OCI-LY3 (cell line): Measurements from ENCODE around the gene HES6.

ENCODE experiments used
- EZH2phosphoT487 ChIP-seq: fragments of 200-600 bp; shearing (Covaris generic); IDR thresholded peaks from 2 replicates; pipeline ENCODE4 v1.6.1; 2018; ENCODE audit warnings: antibody characterized with exemption, mixed run types, low read depth
- TF ChIP-seq, protein P1 (sequence below): fragments of 200-600, 300-600 bp; sonication (generic); IDR thresholded peaks from 2 replicates; pipeline ENCODE4 v1.5.1; 2014; ENCODE audit warnings: antibody characterized with exemption, low read length, low read depth

- TF ChIP-seq EZH2phosphoT487: no peak
- TF ChIP-seq, protein P1, sequence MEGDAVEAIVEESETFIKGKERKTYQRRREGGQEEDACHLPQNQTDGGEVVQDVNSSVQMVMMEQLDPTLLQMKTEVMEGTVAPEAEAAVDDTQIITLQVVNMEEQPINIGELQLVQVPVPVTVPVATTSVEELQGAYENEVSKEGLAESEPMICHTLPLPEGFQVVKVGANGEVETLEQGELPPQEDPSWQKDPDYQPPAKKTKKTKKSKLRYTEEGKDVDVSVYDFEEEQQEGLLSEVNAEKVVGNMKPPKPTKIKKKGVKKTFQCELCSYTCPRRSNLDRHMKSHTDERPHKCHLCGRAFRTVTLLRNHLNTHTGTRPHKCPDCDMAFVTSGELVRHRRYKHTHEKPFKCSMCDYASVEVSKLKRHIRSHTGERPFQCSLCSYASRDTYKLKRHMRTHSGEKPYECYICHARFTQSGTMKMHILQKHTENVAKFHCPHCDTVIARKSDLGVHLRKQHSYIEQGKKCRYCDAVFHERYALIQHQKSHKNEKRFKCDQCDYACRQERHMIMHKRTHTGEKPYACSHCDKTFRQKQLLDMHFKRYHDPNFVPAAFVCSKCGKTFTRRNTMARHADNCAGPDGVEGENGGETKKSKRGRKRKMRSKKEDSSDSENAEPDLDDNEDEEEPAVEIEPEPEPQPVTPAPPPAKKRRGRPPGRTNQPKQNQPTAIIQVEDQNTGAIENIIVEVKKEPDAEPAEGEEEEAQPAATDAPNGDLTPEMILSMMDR: no peak
Measured at GRCh38 chr2:238251986-238252385, 12.1 kb upstream of the HES6 start.
